ENCODE results near the gene DHRSX. TPM values are rescaled to one million over a fixed set of nuclear protein-coding genes. Genes with fewer than 3 reads are reported as not detected.

DHRSX gene
- total and polyA plus RNA-seq, 2 of the 13 experiments (the other 11 are each of a cell fraction or from before 2014, with no cell fraction given) = 15.5 to 24.3 TPM

GRCh38 chrX:2497961-2498780 is 2.6 kb downstream of the DHRSX start (continued):
- TF ChIP-seq GMEB2 (CRISPR knock-in tag; IDR thresholded peaks at IDR 0.05; ENCODE audit: low read depth) = no peak
- TF ChIP-seq ZBTB40 (IDR thresholded peaks at IDR 0.05) = no peak
- no peak for TF ChIP-seq ZBTB40 (CRISPR knock-in tag; IDR thresholded peaks at IDR 0.05)
- TF ChIP-seq PLRG1 (conservative IDR thresholded peaks at IDR 0.05) = no peak
- no peak for TF ChIP-seq ZBTB7A (CRISPR knock-in tag; IDR thresholded peaks at IDR 0.05)
- TF ChIP-seq TCF12 (IDR thresholded peaks at IDR 0.05) = no peak
- TF ChIP-seq TCF12 (CRISPR knock-in tag; IDR thresholded peaks at IDR 0.05) = no peak
- no peak; the same call in 1 of the 2 replicates for TF ChIP-seq RXRA (CRISPR knock-in tag; IDR thresholded peaks at IDR 0.05)
- 0 out of 2 replicates have a peak, but pooled peaks have one; percentile 6 for TF ChIP-seq GATA4 (IDR thresholded peaks at IDR 0.05; ENCODE audit: borderline replicate concordance, low read depth)
- TF ChIP-seq ZNF20 (CRISPR knock-in tag; IDR thresholded peaks at IDR 0.05) = no peak
- TF ChIP-seq ZNF800 (CRISPR knock-in tag; IDR thresholded peaks at IDR 0.05) = 0 out of 2 replicates have a peak, but pooled peaks have one; percentile 1
- no peak for TF ChIP-seq GZF1 (CRISPR knock-in tag; IDR thresholded peaks at IDR 0.05)
- TF ChIP-seq ZGPAT (CRISPR knock-in tag; IDR thresholded peaks at IDR 0.05) = peak; percentile 72

Measured in HepG2 (cell line).